GM23248 (cell line): Measurements from ENCODE around the gene NECAP2. TPM values are rescaled to one million over a fixed set of nuclear protein-coding genes. Genes with fewer than 3 reads are reported as not detected.
"Not testable (repeated sequence)": the region's sequence is repeated elsewhere in the genome, so short reads cannot be mapped to it uniquely, and the experiment has no call there.

Source experiments
- DNase-seq: peaks from one replicate; pipeline ENCODE4 v3.0.0-alpha.2; 2015
- H2AFZ ChIP-seq: fragments of 200-600 bp; sonication (generic); 2 replicates; pipeline ENCODE4 v1.6.1; 2016; ENCODE audit warnings: antibody characterized with exemption
- H3F3A ChIP-seq: fragments of 200-600 bp; sonication (generic); 2 replicates; pipeline ENCODE4 v1.6.1; 2016; ENCODE audit warnings: mild to moderate bottlenecking, antibody characterized with exemption, mixed run types; ENCODE audit not compliant: insufficient read depth
- H3K27ac ChIP-seq: fragments of 200-600 bp; sonication (generic); 2 replicates; pipeline ENCODE4 v1.5.1; 2016; ENCODE audit warnings: mild to moderate bottlenecking
- H3K27me3 ChIP-seq: fragments of 200-600 bp; sonication (generic); replicated peaks from 2 replicates; pipeline ENCODE4 v1.6.1; 2016; ENCODE audit warnings: mild to moderate bottlenecking; ENCODE audit not compliant: insufficient read depth
- H3K36me3 ChIP-seq: fragments of 200-600 bp; sonication (generic); 2 replicates; pipeline ENCODE4 v1.6.1; 2016; ENCODE audit warnings: low read depth, mild to moderate bottlenecking
- H3K4me1 ChIP-seq: fragments of 200-600 bp; sonication (generic); 2 replicates; pipeline ENCODE4 v1.6.1; 2016; ENCODE audit warnings: mild to moderate bottlenecking; ENCODE audit not compliant: insufficient read depth
- H3K4me2 ChIP-seq: fragments of 200-600 bp; sonication (generic); one replicate; pipeline ENCODE4 v1.6.1; 2016; ENCODE audit warnings: mild to moderate bottlenecking; ENCODE audit not compliant: unreplicated experiment
- H3K4me3 ChIP-seq: fragments of 200-600 bp; sonication (generic); 2 replicates; pipeline ENCODE4 v1.5.1; 2016; ENCODE audit warnings: mild to moderate bottlenecking
- H3K79me2 ChIP-seq: fragments of 200-600 bp; sonication (generic); 2 replicates; pipeline ENCODE4 v1.6.1; 2016; ENCODE audit warnings: mild to moderate bottlenecking; ENCODE audit not compliant: insufficient read depth
- H3K9ac ChIP-seq: fragments of 200-600 bp; sonication (generic); 2 replicates; pipeline ENCODE4 v1.6.1; 2016; ENCODE audit warnings: mild to moderate bottlenecking
- H3K9me2 ChIP-seq: fragments of 200-600 bp; sonication (generic); 2 replicates; pipeline ENCODE4 v1.6.1; 2016; ENCODE audit warnings: mixed run types, mild to moderate bottlenecking, moderate library complexity; ENCODE audit not compliant: insufficient read depth
- H3K9me3 ChIP-seq: fragments of 200-600 bp; sonication (generic); one replicate; pipeline ENCODE4 v1.6.1; 2017; ENCODE audit warnings: low read depth
- H4K20me1 ChIP-seq: fragments of 200-600 bp; sonication (generic); 2 replicates; pipeline ENCODE4 v1.6.0; 2016; ENCODE audit not compliant: insufficient read depth
- EZH2 ChIP-seq: fragments of 200-600 bp; sonication (generic); IDR thresholded peaks from 2 replicates; pipeline ENCODE4 v1.6.1; 2018; ENCODE audit warnings: antibody characterized with exemption, mild to moderate bottlenecking; ENCODE audit not compliant: insufficient read depth, poor library complexity, severe bottlenecking
- EZH2phosphoT487 ChIP-seq: fragments of 200-600 bp; sonication (generic); IDR thresholded peaks from 2 replicates; pipeline ENCODE4 v1.6.1; 2018; ENCODE audit warnings: antibody characterized with exemption, moderate library complexity, mild to moderate bottlenecking, low read depth; ENCODE audit not compliant: insufficient read depth
- WGBS, 2 experiments: methylation state at CpG; one replicate each; pipeline ENCODE4 v1.1.6; 2015 to 2017; ENCODE audit warnings: low lambda C conversion rate in 2 of 2, low coverage in 1 of 2; ENCODE audit errors: missing lambda C conversion rate in 2 of 2; 5-methylcytosine and 5-hydroxymethylcytosine counted together
- in situ Hi-C: fragments of 300-500 bp; cut with MboI; formaldehyde crosslinking; loops from 2 replicates; pipeline ENCODE4 v1.15.0; 2020
- polyA plus RNA-seq: library from polyadenylated mRNA; unstranded; fragments of >200 nt; fragmentation: Nextera tagmentation; extraction: Ambion mirVana; gene quantifications from 2 replicates; pipeline ENCODE4 v1.2.1, GENCODE V29; 2016
- total RNA-seq: library from RNA; depleted of rRNA; stranded (reverse); fragments of >200 nt; shearing (Covaris generic); gene quantifications from 2 replicates; pipeline ENCODE4 v1.2.3, GENCODE V29; 2014

The NECAP2 gene
- total and polyA plus RNA-seq, 2 experiments from 2014 or later: 102 to 117 TPM

DNA sequence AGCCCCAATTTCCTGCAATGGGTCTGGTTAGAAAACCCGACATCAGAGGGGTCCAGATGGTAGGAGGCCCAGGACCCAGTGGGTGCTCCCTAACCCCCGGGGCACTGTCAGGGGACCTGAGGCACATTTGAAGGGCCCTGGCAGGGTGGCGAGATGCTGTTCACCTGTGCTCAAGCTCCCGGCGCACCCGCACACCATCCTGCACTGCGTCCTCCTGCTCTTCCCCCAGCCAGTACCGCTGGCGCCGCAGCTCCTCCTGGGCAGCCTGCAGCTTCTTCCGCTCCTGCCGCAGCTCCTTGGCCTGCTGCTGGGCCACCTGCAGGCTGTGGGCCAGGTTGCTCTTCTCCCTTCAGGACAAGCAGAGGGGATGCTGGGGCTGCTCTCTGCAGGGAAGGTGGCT, 37.6 kb downstream of the NECAP2 start:
- H3K9me2 ChIP-seq: no peaks in the 10 kb centered on the region
- no peaks in the 10 kb centered on the region for H3F3A ChIP-seq
- in situ Hi-C loops: no loop called here
- no peaks in the 10 kb centered on the region for H4K20me1 ChIP-seq
- TF ChIP-seq EZH2phosphoT487: no peak
- no peak for TF ChIP-seq EZH2
- DNase-seq: no peak
- no peak overlapping the region for H3K27ac ChIP-seq
- H2AFZ ChIP-seq: no peak overlapping the region
- peaks cover 6% of the 10 kb centered on the region for H3K36me3 ChIP-seq
- no peaks in the 10 kb centered on the region for H3K4me1 ChIP-seq
- no peaks in the 10 kb centered on the region for H3K27me3 ChIP-seq
- H3K79me2 ChIP-seq: no peaks in the 10 kb centered on the region
- 93 to 94% methylated on average over 10 to 12 of the region's 12 CpGs for WGBS, 2 experiments
- H3K4me2 ChIP-seq: no peak overlapping the region
- no peaks in the 10 kb centered on the region for H3K9me3 ChIP-seq
- no peak overlapping the region for H3K4me3 ChIP-seq
- H3K9ac ChIP-seq: no peak overlapping the region

DNA sequence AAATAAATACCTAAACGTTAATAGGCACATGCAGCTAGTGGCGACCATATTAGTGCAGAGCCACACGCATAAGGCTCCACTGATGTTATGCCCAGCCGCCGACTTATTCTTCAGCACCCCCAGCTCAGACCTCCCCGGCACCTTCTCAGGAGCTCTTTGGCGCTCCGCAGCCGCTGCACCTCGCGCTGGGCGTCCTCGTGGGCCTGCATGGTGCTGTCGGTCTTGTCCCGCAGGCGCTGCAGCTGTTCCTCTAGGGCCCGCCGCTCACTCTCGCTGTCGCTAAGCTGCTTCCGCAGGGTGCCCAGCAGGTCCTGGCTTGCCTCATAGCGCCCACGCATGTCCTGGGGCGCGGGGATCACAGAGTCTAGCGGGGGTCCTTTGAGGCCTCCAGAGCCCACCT, 42.6 kb downstream of the NECAP2 start:
- 98 to 99% methylated on average over 25 to 26 of the region's 26 CpGs for WGBS, 2 experiments
- not testable (repeated sequence) for H3K9ac ChIP-seq

DNA sequence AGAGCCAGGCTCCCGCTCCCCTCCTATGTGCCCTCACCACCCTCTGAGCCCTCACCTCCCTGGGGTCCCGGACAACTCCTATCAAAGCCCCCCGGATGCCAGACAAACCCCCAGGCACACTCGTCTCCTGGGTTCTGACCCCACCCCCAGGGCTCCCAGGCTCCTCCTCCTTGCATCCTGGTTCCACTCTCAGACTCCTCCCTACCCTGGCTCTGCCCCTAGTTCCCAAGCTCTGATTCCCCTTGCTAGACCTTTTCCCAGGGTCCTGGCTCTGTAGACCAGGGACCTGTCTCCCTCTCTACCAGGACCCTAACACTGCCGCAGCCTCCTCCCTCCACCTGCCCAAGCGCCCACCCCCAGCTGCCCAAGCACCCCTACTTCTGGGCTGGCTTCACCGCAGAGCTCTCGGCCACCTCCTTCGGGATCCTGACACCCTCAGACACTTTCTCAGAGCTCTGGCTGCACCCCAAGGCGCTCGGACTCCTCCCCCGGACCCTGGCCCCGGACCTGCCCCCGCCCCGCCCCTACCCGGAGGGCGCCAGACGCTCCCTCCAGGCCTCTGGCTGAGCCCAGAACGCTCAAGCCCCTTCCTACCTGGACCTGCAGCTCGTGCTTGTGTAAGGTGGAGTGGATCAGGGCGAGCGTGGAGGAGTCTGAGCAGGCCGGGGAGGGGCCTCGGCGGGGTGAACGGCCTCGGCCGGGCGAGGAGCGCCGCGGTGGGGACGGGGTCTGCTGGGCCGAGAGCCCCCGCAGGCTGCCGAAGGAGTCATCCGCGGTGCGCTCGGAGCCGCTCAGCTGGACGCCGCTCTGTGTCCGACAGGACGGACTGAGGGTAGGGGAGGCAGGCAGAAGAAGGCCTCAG, 43.3 kb downstream of the NECAP2 start:
- in situ Hi-C loops, DNase-seq, H3K9me2 ChIP-seq, H3K27ac ChIP-seq, H3K79me2 ChIP-seq, H2AFZ ChIP-seq, H3F3A ChIP-seq, H3K4me3 ChIP-seq, H3K4me2 ChIP-seq, H3K9me3 ChIP-seq, H4K20me1 ChIP-seq, H3K9ac ChIP-seq, H3K36me3 ChIP-seq, H3K27me3 ChIP-seq, H3K4me1 ChIP-seq: not testable (repeated sequence)
- 87 to 88% methylated on average over 6 to 39 of the region's 45 CpGs for WGBS, 2 experiments

More for the DNA sequence above, 42.6 kb downstream of the NECAP2 start:
- H3K4me2 ChIP-seq, H3K36me3 ChIP-seq, H3K4me1 ChIP-seq, H3K9me2 ChIP-seq, DNase-seq, H3F3A ChIP-seq, in situ Hi-C loops, H3K27me3 ChIP-seq, H2AFZ ChIP-seq, H3K27ac ChIP-seq, H3K9me3 ChIP-seq, H3K79me2 ChIP-seq, H3K4me3 ChIP-seq, H4K20me1 ChIP-seq: not testable (repeated sequence)

DNA sequence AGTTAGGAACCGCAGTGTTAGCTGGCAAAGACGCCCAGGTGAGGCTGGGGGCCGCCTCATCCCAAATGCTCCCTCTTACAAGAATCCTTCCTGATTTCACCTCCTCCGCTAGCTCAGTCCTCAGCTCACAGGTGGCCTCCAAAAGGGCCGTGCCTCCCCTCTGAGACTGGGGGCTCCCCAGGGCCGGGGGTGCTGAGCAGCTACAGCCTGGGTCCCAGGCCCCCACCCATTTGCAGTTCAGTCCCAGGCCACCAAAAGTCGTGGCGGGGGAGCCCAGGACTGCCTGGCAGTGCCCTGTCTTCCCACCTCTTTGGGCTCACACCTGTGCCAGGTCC, 43.9 kb downstream of the NECAP2 start:
- in situ Hi-C loops: no loop called here
- H3K4me1 ChIP-seq: no peaks in the 10 kb centered on the region
- H3K4me3 ChIP-seq: no peak overlapping the region
- no peaks in the 10 kb centered on the region for H4K20me1 ChIP-seq
- 93 to 97% methylated on average over 7 to 8 of the region's 8 CpGs for WGBS, 2 experiments
- H3K79me2 ChIP-seq: no peaks in the 10 kb centered on the region
- peaks cover 2% of the 10 kb centered on the region; the same call in 1 of the 2 replicates for H3K36me3 ChIP-seq
- H3K27ac ChIP-seq: no peak overlapping the region
- H3K9me2 ChIP-seq: no peaks in the 10 kb centered on the region
- no peaks in the 10 kb centered on the region for H3K27me3 ChIP-seq
- no peak overlapping the region for H3K9ac ChIP-seq
- no peak for DNase-seq
- H2AFZ ChIP-seq: no peak overlapping the region
- TF ChIP-seq EZH2 (no peak), EZH2phosphoT487 (no peak)
- no peak overlapping the region for H3K4me2 ChIP-seq
- no peaks in the 10 kb centered on the region for H3K9me3 ChIP-seq
- H3F3A ChIP-seq: no peaks in the 10 kb centered on the region

- H3K27me3 ChIP-seq: no peaks in the 10 kb centered on the region
- H3K9me2 ChIP-seq: no peaks in the 10 kb centered on the region
- no peak overlapping the region for H3K4me2 ChIP-seq
- H3F3A ChIP-seq: no peaks in the 10 kb centered on the region
- in situ Hi-C loops: no loop called here
- no peak overlapping the region for H2AFZ ChIP-seq
- H3K4me3 ChIP-seq: no peak overlapping the region
- H3K9ac ChIP-seq: no peak overlapping the region
- no peaks in the 10 kb centered on the region for H4K20me1 ChIP-seq
- no peak overlapping the region for H3K27ac ChIP-seq
- peaks cover 2% of the 10 kb centered on the region; the same call in 1 of the 2 replicates for H3K36me3 ChIP-seq
- no peak for TF ChIP-seq EZH2phosphoT487
- TF ChIP-seq EZH2: no peak
- no peaks in the 10 kb centered on the region for H3K4me1 ChIP-seq
- DNase-seq: no peak
- H3K9me3 ChIP-seq: no peaks in the 10 kb centered on the region
- no peaks in the 10 kb centered on the region for H3K79me2 ChIP-seq
- 92 to 93% methylated on average over 6 of the region's 6 CpGs for WGBS, 2 experiments
Observed at GRCh38 chr1:16484931-16485330, 44.4 kb downstream of the NECAP2 start.

DNA sequence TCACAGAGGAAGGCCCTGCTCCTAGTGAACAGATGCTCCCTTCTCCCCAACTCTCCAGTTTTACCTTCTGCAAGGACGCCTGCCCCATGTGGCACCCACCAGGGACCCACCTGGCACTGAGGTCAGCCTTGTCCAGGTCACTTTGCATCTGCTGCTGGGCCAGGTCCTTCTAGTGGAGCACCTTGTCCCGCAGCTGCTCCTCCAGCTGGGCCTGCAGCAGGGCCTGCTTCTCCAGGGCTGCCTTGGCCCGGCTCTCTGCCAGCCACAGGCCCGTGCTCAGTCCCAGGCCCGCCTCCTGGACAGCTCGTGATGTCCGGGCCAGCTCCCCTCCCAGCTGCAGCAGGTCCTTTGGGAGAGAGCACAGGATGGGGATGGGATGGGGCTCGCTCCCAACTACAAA, 45.8 kb downstream of the NECAP2 start:
- DNase-seq, H3K4me2 ChIP-seq, H3K9me3 ChIP-seq, in situ Hi-C loops, H3K9ac ChIP-seq, H2AFZ ChIP-seq, H4K20me1 ChIP-seq, H3K4me3 ChIP-seq, H3K27me3 ChIP-seq, H3K36me3 ChIP-seq, H3K79me2 ChIP-seq, H3K27ac ChIP-seq, H3F3A ChIP-seq, H3K9me2 ChIP-seq, H3K4me1 ChIP-seq: not testable (repeated sequence)
- 95 to 97% methylated on average over 8 of the region's 8 CpGs for WGBS, 2 experiments

DNA sequence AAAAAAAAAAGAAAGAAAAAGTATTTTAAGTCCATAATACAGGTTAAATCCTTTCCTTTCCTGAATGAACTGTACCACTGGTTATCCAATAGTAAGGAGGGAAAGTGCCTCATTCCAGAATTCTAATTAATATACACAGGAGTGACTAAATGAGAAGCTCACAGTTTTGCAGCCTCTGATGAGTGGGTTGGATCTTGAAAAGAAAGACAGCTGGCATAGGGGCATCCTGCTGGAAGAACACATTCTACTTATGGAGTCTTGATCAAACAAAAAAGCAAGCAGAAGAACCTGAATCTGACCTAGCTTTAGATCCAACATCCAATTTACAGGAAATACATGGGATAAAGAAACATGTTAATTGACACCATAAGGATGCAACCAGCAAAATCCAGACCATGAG, 46.5 kb downstream of the NECAP2 start:
- not testable (repeated sequence) for H3F3A ChIP-seq, H3K9ac ChIP-seq, H3K36me3 ChIP-seq

More for the DNA sequence above, 46.5 kb downstream of the NECAP2 start:
- H3K27ac ChIP-seq, H2AFZ ChIP-seq, H4K20me1 ChIP-seq, H3K9me3 ChIP-seq, H3K79me2 ChIP-seq, DNase-seq, H3K27me3 ChIP-seq, H3K4me2 ChIP-seq, H3K4me1 ChIP-seq, in situ Hi-C loops, H3K4me3 ChIP-seq, H3K9me2 ChIP-seq: not testable (repeated sequence)
